ENCODE data around the gene ABTB1.
"Not testable (repeated sequence)": the region's sequence is repeated elsewhere in the genome, so short reads cannot be mapped to it uniquely, and the experiment has no call there.

The ABTB1 gene

GRCh38 chr3:127688416-127689265, 15.9 kb downstream of the ABTB1 start:
- DNase-seq: peak; percentile 79

GRCh38 chr3:127689266-127689860, 16.6 kb downstream of the ABTB1 start:
- no peak for DNase-seq

GRCh38 chr3:127690106-127690505, 17.4 kb downstream of the ABTB1 start:
- DNase-seq: no peak

GRCh38 chr3:127690823-127691452, 18.2 kb downstream of the ABTB1 start:
- peak; percentile 31 for DNase-seq

GRCh38 chr3:127691489-127691888, 18.7 kb downstream of the ABTB1 start:
- no peak for DNase-seq

- no peak for DNase-seq
Measured at GRCh38 chr3:127691974-127692373, 19.2 kb downstream of the ABTB1 start.

GRCh38 chr3:127692501-127693335, 20.0 kb downstream of the ABTB1 start:
- DNase-seq: no peak

- DNase-seq: no peak
Measured at GRCh38 chr3:127693336-127693843, 20.6 kb downstream of the ABTB1 start.

GRCh38 chr3:127694467-127695215, 21.9 kb downstream of the ABTB1 start:
- peak; percentile 46 for DNase-seq

GRCh38 chr3:127697551-127698240, 24.9 kb downstream of the ABTB1 start:
- peak; percentile 99 for DNase-seq

GRCh38 chr3:127698286-127698685, 25.5 kb downstream of the ABTB1 start:
- no peak for DNase-seq

GRCh38 chr3:127698691-127699415, 26.1 kb downstream of the ABTB1 start:
- no peak for DNase-seq

GRCh38 chr3:127699416-127700300, 26.9 kb downstream of the ABTB1 start:
- DNase-seq: peak; percentile 95

- DNase-seq: no peak
Measured at GRCh38 chr3:127700406-127700805, 27.7 kb downstream of the ABTB1 start.

- no peak for DNase-seq
Measured at GRCh38 chr3:127701280-127701911, 28.6 kb downstream of the ABTB1 start.

GRCh38 chr3:127702151-127702578, 29.4 kb downstream of the ABTB1 start:
- no peak for DNase-seq

GRCh38 chr3:127704840-127705239, 32.1 kb downstream of the ABTB1 start:
- not testable (repeated sequence) for DNase-seq

- peak; percentile 31 for DNase-seq
Measured at GRCh38 chr3:127706312-127706711, 33.6 kb downstream of the ABTB1 start.

GRCh38 chr3:127706785-127707351, 34.1 kb downstream of the ABTB1 start:
- DNase-seq: peak; percentile 82

Data from DMS 273 treated with DMSO at 0.1 percent for 48 hours (cell line).